ENCODE results near the gene GLP1R.

Gene GLP1R

DNA sequence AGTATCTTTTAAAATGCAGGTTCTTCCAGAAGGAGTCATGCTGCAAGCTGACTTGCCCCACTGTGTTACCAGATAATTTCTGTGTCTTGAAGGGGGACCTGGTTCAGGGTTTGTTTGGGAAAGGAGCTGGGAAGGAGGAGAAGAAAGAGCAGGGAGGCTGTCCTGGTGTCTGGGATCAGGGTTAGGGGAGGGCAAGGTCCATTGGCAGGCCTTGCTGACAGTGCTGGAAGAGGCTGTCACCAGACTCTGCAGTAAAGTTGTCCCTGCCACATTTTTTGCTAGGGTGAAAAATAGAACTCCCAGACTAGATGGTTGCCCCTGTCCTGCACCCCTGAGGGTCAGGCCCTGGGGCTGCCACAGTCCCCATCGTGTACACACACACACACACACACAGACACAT lies 14.9 kb downstream of the GLP1R start:
- DNase-seq, result no peak

DNA sequence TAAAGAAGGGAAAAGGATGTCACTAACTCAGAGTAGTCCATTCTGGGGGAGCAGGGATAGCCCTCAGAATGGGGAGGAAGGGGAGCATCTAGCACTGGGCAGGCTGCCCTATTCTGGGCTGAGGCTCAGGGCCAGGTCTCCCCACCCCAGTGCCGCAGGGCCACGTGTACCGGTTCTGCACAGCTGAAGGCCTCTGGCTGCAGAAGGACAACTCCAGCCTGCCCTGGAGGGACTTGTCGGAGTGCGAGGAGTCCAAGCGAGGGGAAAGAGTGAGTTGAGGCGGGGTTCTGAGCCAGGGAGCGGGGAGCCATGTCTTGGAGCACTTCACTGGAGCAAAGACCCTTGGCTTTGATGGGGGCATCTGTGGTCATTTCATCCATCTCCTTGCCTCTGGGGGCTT lies 17.0 kb downstream of the GLP1R start:
- DNase-seq, result no peak

DNA sequence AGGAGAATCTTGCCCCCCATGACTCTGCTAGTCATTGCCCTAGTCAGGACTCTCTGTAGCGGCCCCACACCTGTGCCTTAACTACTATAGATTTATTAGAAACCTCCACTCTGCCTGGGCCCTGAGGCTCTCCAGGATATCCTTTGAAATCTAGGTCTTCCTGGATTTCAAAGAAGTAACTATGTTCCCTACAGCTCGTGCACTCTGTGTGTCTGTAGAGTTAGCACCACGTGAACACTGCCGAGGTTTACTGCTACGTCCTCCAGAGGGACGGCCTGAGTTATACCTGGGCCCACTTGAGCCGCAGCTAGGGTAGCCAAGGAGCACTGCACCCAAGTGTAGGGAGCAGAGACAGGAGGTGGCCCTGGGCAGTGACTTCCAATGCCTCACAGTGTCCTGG lies 19.8 kb downstream of the GLP1R start:
- DNase-seq, result no peak

DNA sequence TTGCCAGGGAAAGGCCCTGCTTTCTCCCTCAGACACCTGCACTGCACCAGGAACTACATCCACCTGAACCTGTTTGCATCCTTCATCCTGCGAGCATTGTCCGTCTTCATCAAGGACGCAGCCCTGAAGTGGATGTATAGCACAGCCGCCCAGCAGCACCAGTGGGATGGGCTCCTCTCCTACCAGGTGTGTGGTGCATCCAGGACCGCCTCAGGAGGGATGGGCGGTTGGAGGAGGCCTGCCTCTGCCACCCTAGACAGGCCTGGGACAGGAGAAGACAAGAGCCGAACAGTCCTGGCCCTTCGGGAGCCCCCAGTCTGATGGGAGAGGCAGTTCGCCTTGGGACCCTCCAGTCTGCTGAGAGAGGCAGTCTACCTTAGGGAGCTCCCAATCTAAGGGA lies 24.2 kb downstream of the GLP1R start:
- no peak for DNase-seq

DNA sequence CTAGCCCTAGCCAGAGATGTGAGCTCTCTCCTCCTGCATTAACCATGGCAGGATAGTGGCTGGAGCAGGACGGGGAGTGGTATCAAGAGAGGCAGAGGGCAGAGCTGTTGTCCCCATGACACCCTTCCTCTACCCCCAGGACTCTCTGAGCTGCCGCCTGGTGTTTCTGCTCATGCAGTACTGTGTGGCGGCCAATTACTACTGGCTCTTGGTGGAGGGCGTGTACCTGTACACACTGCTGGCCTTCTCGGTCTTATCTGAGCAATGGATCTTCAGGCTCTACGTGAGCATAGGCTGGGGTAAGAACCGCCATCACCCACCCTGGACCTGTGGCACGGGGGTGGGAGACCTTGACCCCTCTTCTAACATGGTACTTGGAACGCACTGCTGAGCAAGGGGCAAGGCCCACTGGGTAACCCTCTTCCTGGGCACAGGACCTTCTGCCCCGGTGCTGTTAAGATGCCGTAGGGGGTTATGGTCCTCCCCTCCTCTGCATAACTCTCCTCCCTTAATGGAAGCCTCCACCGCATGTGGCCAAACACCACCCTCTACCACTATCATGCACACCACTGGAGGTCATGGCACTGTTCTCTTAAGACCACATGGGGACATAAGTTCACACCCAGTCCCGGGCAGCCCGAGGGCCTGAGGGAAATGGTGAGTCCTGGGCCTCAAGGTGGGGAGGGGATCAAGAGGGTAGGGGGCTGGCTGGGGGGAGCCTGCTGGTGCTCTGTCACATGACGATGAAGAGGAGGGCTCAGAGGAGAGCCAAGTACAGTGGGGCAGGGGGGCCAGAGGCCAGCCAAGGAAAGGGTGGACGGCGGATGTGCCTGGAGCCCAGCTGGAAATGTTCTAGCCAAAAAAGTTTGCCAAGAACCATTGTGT lies 25.1 kb downstream of the GLP1R start:
- DNase-seq, result no peak

DNA sequence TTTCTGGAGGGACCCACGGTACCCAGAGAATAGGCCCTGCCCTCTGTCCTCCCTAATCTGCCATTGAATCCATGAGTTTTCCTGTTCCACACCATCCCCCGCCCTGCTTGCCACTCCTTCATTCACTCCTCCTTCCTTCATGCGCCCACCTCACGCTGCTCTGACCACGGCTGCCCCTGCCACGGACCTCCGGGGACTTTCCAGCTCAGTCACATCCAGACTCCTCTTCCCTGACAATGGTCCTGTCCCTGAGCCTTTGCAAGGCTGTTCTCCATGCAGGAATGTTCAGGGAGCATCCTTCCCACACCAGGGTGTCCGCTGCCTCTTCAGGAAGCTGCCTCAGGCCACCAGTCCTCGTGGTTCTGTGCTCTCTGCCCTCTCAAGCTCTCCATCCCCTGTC lies 25.9 kb downstream of the GLP1R start:
- DNase-seq, result no peak

DNA sequence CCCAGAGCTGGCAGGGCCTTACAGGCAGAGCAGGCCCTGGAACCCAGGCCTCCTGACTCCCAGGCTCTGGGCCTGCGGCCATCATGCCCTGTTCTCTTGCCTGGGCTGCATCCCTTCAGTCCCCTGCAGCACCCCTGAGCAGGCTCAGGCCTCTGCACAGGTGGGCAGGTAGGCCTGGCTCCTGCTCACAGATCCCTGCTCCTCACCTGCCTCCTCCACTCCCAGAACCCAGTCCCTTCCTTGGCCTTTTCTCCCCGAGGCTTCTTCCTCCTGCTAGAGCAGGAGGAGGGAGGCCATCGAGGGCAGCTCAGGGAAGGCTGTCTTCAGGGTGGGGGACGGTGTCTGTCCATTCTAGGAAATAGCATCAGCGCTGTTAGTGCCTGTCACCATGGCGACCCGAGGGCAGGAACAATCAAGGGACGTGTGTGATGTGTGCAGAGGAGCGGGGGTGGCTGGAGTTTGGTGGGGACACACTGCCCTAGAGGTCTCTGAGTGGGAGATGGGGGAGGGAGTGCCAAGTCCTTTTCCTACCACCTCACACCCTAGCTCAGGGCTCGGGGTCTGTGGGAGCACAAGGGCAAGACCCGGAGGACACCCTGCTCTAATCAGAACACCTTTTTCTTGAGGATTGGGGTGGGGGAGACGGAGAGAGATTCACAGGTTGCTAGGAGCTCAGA lies 26.6 kb downstream of the GLP1R start:
- DNase-seq, result no peak

DNA sequence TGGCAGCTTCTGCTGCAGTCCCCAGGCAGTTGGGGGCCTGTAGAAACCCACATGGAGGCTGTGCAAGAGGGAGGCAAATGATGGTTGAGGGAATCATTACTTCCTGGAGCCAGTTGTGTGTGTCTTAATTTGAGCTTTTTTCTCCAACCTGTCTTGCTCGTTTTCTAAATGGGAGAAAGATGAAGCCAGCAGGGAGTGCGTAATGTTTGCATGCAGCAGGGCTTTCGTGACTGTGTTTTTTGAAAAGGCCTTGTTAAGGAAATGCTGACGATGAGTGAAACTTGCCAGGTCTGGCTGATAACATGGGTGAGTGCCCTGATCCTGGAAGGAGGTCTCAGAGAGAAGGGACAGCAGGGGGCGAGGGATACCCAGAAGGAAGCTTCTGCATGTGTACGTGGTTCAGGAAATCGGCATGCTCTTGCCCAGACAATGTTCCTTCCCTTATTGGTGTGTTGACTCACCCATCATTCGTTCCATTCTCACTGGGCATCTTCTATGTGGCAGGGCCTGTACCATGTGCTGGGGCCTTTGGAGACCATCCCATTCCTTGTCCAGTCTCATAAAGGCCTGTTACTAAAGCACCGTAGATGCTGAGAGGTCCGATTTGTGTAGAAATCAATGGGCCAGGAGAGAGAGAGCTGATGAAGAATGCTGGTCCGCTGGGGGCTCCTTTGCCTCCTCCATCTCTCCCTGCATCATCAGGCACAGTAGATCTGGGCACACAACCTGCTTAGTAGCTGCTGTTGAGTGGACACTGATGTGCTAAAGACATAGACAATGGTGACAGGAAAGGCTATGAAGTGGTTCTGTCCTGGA lies 27.4 kb downstream of the GLP1R start:
- no peak for DNase-seq

DNA sequence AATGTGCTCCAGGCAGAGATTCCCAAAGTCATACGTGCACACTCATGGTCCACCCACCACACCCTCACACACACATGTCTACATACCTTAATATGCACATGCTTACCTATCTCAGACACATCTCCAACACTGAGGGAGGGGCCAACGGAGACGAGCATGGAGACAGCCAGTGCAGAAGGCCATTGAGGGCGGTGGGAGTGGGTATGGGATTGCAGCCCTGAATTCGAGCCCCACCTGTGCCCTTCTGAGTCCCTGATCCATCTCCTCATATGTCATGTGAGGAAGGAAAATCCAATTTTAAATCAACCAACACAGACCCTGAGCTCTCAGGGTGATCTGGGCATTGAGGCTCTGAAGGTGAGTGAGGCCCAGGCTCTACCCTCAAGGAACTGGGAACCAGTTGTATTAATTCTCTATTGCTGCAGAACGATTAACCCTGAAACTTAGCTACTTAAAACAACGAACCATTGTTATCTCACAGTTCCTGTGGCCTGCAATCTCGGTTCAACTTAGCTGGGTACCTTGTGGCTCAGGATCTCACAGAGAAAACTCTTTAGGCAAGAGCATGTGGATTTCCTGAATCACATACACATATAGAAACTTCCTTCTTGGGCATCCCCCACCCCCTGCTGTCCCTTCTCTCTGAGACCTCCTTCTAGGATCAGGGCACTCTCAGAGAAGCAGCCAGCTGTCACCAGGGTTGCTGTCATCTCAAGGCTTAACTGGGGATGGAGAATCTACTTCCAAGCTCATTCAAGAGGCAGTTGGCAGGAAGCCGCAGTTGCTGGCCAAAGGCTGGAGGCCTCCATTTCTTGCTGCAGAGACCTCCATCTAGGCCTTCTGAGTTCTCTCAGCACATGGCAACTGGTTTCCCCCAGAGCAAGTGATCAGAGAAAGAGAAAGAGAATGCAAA lies 28.3 kb downstream of the GLP1R start:
- no peak for DNase-seq

DNA sequence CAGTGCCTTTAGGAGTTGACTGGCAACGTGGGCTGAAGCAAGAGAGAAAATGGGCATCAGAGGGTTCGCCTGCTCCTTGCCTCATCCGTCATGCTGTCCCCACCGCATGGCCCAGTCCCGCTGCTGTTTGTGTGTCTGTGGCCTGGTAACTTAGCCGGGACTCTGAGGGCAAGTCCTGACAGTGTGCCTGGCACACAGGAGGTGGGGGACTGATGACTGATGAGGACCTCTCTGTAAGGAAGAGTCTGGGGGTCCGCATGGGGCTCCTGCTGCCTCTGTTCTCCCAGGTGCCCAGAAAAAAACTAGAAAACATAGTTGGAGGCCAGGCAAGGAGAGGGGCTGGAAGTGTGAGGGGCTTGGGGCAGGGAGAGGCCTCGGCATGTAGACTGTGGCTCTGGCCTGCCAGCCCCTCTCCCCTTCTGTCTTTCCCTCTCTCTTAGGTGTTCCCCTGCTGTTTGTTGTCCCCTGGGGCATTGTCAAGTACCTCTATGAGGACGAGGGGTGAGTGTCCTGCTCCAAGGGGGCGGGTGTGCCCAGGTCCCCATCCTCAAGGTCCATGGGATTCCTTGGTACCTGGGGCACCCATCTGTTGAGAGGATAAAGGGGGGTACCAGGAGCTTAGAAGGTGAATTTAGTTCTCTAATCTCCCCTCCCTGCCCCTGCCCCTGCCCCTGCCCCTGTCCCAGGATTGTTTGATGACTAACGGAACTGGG lies 29.5 kb downstream of the GLP1R start:
- no peak for DNase-seq

DNA sequence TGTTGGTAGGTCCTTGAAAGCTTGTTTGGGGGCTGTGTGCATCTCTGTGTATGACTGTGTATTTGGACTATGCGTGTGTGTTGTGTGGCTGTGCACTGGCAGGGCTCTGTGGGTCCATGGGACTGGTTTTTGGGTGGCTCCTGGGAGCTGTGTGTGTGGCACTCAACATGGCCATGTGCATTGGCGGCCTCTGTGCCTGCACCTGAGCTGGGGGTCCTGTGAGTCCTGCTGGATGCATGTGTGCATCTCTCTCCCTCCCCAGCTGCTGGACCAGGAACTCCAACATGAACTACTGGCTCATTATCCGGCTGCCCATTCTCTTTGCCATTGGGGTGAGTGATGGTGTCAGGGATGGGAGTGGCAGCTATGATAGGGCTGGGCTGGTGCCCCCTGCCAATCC lies 30.1 kb downstream of the GLP1R start:
- no peak for DNase-seq

DNA sequence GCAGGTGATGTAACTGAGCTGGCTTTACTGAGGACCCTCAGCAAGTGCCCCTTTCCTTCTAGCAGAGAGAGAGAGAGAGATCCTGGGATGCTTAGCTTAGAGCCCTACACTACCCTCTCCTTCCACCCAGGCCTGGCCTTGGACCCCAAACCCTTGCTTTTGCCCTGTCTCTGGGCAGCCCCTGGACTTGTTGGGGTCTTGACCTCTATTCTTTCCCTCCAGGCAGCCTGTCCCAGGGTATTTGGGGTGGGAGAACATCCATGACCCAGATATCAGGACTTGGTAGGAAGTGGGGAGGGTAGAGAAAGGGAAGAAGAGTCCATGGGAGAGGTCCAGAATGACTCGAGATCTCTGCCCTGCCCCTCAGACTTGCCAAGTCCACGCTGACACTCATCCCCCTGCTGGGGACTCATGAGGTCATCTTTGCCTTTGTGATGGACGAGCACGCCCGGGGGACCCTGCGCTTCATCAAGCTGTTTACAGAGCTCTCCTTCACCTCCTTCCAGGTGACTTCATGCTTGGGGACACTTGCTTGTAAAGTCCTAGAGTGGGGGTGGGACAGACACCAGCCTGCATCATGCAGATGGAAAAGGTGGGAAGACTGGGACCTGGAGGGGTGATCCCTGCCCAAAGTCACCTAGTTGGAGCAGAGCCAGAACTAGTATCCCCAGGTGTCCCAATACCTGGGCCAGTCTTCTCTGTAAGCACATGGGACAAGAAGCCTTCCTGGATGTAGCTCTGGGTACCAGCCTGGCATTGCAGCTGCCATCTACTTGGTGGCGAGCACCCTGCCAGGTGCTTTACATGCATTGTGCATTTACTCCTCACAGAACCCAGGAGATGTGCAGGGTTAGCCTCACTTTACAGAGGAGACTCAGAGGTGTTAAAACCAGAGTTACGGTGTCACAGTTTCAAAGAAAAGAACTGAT lies 30.9 kb downstream of the GLP1R start:
- no peak for DNase-seq

DNA sequence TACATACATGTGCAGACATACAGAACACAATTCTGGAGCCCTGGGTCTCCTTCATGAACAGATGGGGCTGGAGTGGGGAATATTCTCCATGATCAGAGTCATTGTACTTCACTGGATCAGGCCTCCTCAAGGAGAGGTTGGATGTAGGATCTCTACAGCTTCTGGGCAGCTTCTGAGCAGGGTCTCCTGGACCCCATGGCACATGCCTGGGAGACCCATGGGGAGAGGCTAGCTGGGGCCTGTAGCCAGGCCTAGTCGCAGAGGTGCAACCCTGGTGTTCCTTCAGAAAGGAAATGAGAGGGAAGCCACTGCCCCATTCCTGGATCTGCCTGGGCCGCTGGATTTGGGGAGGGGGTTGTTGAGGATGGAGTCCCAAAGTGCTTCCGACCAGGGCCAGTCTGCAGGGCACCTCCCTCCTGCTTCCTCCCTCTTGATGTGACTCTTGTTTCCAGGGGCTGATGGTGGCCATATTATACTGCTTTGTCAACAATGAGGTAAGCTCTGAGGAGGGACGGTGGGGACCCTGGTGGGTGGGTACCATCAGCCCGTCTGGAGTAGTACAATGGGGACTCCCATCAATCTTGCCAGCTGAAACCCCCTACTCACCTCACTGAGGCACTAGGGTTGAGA lies 31.8 kb downstream of the GLP1R start:
- DNase-seq, result no peak

DNA sequence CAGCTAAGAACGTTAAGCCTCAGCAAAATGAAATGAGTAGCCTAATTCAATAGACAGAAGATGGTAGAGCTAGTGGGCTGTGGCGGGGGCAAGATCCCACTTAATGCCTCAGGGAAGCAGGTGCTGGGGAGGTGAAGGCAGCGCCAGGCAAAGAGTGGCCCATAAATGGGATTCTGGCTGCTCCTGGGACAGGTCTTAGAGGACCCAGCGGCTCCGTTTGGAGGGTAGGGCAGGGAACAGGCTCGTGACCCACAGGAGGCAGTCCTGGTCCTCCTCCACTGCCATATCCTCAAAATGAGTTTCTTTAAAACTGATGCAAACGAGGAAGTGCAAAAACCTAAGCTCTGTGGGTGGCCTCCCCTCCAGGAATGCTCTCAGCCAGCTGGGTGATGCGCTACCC lies 33.7 kb downstream of the GLP1R start:
- DNase-seq, result no peak

DNA sequence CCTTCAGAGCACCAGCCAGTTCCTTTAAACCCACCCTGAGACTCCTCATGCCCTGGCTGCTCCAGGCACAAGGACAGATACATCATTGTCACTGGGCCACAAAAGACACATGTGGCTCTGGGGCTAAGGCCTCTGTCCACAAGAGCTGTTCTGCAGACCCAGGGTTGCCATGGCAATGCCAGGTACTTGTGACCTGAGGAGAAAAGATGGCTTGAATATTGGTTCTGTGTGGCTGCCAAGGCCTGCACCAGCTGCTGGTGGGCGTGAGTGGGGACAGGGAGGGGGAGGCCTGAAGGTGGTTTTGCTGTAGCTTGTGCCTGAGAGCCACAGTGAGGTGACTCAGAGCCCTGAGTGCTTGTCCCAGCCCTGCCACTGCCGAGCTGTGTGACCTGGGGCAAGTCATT lies 34.7 kb downstream of the GLP1R start:
- DNase-seq, result no peak

DNA sequence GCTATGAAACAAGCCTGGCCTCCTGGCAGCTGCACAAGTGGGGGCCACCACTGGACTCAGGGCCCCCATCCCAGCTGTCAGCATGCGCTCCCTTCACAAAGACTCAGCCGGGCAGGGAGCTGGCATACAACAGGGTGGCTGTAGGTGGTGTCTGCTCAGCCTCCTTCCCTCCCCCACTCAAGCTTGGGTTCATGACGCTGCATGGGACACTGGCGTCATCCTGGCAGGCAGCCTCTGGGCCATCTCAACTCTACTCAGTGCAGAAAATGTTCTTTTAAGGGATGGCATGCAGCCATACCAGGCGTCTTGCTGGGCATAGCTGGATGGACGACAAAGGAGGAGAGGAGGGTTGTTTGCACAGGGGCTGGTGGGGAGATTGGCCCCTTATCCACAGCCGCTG lies 35.9 kb downstream of the GLP1R start:
- DNase-seq, result no peak

DNA sequence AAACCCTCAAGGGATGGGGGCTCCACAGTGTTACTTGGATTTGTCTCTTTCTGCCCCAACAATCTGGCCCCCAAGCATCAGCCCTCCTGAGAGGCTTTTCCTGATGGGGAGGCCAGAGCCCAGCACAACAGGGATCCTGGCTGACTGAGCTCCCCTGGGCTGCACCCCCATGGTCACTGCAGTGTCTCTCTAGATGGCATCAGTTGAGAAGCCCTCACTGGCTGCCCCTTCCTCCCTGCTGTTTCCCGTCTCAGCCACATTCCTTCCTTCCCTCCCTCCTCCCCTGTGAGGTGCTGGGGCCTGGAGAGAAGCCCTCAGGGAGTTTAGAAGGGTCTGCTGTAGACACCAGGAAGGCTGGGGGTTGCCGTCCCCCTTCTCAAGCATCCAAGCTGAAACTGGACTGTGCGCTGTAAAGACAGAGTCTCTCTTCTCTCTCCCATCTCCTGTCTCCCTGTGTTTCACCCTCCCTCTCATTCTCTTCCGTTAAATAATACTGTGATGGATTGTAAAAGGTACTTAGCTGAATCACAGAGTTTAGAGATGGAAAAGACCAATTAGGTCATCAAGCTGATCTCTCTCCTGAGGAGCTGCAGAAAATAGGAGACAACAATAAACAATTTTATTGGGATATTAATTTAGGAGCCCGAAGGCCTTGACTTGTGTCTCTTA lies 36.7 kb downstream of the GLP1R start:
- no peak for DNase-seq

DNA sequence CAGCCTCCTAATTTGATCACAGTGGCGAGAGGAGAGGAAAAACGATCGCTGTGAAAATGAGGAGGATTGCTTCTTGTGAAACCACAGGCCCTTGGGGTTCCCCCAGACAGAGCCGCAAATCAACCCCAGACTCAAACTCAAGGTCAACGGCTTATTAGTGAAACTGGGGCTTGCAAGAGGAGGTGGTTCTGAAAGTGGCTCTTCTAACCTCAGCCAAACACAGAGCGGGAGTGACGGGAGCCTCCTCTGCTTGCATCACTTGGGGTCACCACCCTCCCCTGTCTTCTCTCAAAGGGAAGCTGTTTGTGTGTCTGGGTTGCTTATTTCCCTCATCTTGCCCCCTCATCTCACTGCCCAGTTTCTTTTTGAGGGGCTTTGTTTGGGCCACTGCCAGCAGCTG lies 37.7 kb downstream of the GLP1R start:
- DNase-seq, result no peak

DNA sequence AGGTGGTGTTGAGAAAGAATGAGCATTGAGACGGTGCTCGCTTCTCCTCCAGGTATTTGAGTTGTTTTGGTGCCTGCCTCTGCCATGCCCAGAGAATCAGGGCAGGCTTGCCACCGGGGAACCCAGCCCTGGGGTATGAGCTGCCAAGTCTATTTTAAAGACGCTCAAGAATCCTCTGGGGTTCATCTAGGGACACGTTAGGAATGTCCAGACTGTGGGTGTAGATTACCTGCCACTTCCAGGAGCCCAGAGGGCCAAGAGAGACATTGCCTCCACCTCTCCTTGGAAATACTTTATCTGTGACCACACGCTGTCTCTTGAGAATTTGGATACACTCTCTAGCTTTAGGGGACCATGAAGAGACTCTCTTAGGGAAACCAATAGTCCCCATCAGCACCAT lies 38.1 kb downstream of the GLP1R start:
- no peak for DNase-seq
